Mesothelial cell of epicardium (in vitro differentiated cells): ENCODE measurements around the gene ULK1. TPM values are rescaled to one million over a fixed set of nuclear protein-coding genes. Genes with fewer than 3 reads are reported as not detected.
A peak's percentile ranks its signal among the peaks of the same experiment; 100 is the strongest.

Experiments
- DNase-seq, 2 experiments: peaks; one replicate each; pipeline ENCODE4 v3.0.0; 2021; ENCODE audit warnings: low spot score in 2 of 2; ENCODE audit not compliant: unreplicated experiment in 2 of 2
- H3K27ac Mint-ChIP-seq: 2 replicates; pipeline ENCODE4 v1.8.0; 2021; ENCODE audit warnings: mixed read lengths
- H3K27me3 Mint-ChIP-seq: 2 replicates; pipeline ENCODE4 v1.8.0; 2021; ENCODE audit warnings: low read depth, mixed read lengths
- H3K36me3 Mint-ChIP-seq: 2 replicates; pipeline ENCODE4 v1.8.0; 2021; ENCODE audit warnings: mixed read lengths
- H3K4me1 Mint-ChIP-seq: 2 replicates; pipeline ENCODE4 v1.8.0; 2021; ENCODE audit warnings: mixed read lengths
- H3K4me3 Mint-ChIP-seq: 2 replicates; pipeline ENCODE4 v1.8.0; 2021; ENCODE audit warnings: mild to moderate bottlenecking, moderate library complexity, mixed read lengths
- H3K9me3 Mint-ChIP-seq: 2 replicates; pipeline ENCODE4 v1.8.0; 2021; ENCODE audit warnings: mixed read lengths
- CTCF ChIP-seq: fragments of 200-600 bp; sonication (generic); IDR thresholded peaks from one replicate; pipeline ENCODE4 v1.5.0; 2021; ENCODE audit warnings: antibody characterized with exemption; ENCODE audit not compliant: unreplicated experiment
- total RNA-seq: library from RNA; stranded (reverse); gene quantifications from 3 replicates; pipeline ENCODE4 v1.2.1, GENCODE V29; 2021

ULK1 gene
- total RNA-seq, 1 donor from 2014 or later: 104 TPM

DNA sequence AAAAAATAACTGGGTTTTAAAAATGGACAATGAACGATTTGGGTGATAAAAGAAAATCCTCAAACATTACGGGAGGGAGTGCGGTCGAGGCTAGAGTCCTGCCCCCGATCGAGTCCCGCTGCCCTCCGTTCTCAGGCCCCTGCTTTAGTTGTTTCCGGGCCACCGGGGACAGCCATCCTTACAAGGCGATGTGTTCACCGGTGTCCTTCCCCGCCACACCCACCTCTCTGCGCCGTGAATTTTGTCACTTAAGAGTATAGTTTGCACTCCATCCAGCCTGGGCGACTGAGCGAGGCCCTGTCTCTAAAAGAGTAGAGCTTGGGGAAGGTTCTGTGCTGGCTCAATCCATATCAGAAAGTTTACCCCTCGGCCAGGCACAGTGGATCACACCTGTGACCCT, 2.9 kb downstream of the ULK1 start:
- peak overlapping the region; percentile 81 for H3K4me3 Mint-ChIP-seq
- H3K9me3 Mint-ChIP-seq: no peaks in the 10 kb centered on the region
- H3K36me3 Mint-ChIP-seq: no peaks in the 10 kb centered on the region
- no peaks in the 10 kb centered on the region for H3K27me3 Mint-ChIP-seq
- DNase-seq: no peak
- H3K27ac Mint-ChIP-seq: no peak overlapping the region
- peaks cover 5% of the 10 kb centered on the region for H3K4me1 Mint-ChIP-seq
- TF ChIP-seq CTCF: no peak

DNA sequence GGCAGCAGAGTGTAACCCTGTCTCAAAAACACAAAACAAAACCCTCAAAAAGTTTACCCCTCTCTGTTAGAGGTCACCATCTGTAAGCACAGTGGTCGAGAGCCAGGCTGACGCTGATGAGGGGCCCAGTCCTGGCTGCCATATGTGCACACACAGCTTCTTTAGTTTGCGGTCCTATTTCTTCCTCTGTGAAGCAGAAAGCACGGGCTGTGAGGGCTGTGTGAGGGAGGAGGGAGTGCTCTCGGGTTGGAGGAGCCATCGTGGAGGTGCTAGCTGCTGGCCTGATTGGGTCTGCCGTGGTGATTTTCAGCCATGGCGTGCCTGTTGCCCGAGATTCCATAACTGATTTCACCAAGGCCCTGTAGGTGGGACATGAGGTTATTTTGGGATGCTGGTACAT, 3.5 kb downstream of the ULK1 start:
- no peak overlapping the region for H3K27ac Mint-ChIP-seq

GRCh38 chr12:131900397-131900796, 6.0 kb downstream of the ULK1 start:
- H3K27ac Mint-ChIP-seq: no peak overlapping the region

More for the DNA sequence above, 3.5 kb downstream of the ULK1 start:
- Mint-ChIP-seq H3K9me3 (no peaks in the 10 kb centered on the region), H3K27me3 (no peaks in the 10 kb centered on the region), H3K4me1 (peaks cover 5% of the 10 kb centered on the region), H3K36me3 (no peaks in the 10 kb centered on the region), H3K4me3 (peak overlapping the region; percentile 81)
- DNase-seq: no peak
- TF ChIP-seq CTCF: no peak

DNA sequence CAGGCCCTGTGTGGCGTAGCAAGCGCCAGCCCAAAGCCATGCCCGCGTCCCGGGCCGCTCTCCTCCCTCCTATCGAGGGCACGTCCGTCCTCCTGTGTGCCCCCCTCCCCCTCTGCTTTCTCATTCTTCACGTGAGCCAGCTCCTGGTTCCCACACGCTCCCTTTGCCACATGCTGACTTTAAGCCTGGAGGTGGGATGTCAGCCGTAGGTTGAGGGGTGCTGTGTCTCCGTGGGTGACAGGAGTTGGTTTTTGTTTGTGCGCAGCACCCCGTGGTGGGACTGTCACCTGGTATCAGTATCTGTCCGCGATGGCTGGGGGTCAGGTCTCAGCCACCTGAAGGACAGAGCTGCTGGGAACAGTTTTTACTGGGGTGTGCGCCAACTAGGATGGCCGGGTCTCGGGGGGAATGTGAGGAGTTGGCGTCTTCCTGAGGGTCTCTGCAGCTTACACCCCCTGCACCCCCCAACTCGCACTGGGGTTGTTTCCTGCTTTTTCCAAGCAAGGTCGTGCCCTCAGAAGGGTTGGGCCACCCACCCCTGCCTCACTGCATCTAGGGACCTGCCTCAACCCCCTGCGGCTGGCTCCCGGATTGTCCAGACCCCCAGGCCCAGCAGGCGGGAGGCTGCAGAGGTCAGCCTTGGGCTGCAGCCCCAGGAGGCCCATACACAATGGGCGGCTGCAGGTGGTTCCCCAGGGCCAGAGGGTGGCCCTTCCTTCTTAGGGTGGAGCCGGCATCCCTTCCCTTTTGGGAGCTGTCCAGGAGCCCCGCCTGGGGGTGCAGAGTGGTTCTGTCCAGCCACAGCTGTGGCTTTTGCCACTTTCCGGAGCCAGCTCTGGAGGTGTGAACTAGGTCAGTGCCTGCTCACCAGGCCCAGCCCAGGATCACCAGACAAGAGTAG, 7.3 kb downstream of the ULK1 start:
- no peak overlapping the region for H3K4me3 Mint-ChIP-seq
- no peaks in the 10 kb centered on the region for H3K36me3 Mint-ChIP-seq
- TF ChIP-seq CTCF: no peak
- H3K27ac Mint-ChIP-seq: no peak overlapping the region
- no peaks in the 10 kb centered on the region for H3K9me3 Mint-ChIP-seq
- H3K27me3 Mint-ChIP-seq: no peaks in the 10 kb centered on the region
- no peak for DNase-seq
- peaks cover under 1% of the 10 kb centered on the region for H3K4me1 Mint-ChIP-seq

More at GRCh38 chr12:131900397-131900796, 6.0 kb downstream of the ULK1 start:
- no peak for TF ChIP-seq CTCF
- DNase-seq: no peak
- Mint-ChIP-seq H3K36me3 (no peaks in the 10 kb centered on the region), H3K27me3 (no peaks in the 10 kb centered on the region), H3K4me3 (no peak overlapping the region), H3K4me1 (peaks cover 4% of the 10 kb centered on the region), H3K9me3 (no peaks in the 10 kb centered on the region)

DNA sequence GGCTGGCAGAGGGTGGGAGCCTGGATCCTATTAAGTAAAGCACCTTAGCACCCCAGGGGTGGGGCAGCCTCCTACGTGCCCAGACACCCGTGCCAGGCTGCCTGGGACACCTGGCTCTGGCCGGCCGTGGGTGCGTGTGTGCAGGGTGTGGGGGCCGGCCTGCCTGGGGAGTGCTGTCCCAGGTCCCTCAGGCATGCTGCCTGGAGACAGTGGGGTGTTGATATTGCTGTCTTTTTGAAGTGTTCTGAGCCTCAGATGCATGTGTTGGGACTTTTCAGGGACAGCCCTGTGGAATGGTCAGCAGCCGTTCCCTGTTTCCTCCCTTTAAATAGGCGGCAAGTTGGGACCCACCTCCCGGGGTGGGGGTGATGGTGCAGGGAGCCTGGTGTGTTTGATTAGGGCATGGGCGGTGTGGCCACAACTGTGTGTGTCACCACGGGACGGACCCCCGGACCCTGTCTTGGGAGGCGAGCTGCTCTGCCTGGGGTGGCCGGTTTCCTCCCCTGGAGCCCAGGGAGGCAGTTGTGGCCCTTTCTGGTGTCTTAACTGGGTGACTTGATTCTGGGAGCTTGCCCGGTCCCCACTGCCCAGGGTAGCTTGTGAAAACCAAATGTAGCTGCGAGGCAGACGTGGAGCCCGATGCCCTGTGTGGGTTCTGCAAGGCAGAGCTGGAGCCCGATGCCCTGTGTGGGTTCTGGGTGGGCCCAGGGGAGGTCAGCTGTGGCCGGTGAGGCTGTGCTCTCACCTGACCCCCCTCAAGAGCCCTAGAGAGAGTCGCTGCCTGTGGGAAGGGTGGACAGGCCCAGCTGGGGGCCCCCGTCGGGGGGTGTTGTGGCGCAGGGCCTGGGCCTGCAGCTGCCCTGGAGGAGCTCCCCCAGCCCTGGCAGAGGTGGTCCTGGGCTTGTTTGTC, 8.2 kb downstream of the ULK1 start:
- no peak for DNase-seq
- no peaks in the 10 kb centered on the region for H3K36me3 Mint-ChIP-seq
- no peaks in the 10 kb centered on the region for H3K9me3 Mint-ChIP-seq
- H3K4me3 Mint-ChIP-seq: no peak overlapping the region
- H3K4me1 Mint-ChIP-seq: no peaks in the 10 kb centered on the region
- no peak for TF ChIP-seq CTCF
- H3K27ac Mint-ChIP-seq: no peak overlapping the region
- H3K27me3 Mint-ChIP-seq: no peaks in the 10 kb centered on the region
